PC-9 (cell line): ENCODE measurements around the gene SRSF7.

Experiments used
- CTCF ChIP-seq: fragments of 200-600 bp; sonication (generic); conservative IDR thresholded peaks from 2 replicates; pipeline ENCODE4 v1.6.1; 2017; ENCODE audit warnings: mixed run types, antibody characterized with exemption, mild to moderate bottlenecking, moderate library complexity
- EZH2 ChIP-seq: fragments of 200-600 bp; sonication (generic); IDR thresholded peaks from 2 replicates; pipeline ENCODE4 v1.8.0; 2017; ENCODE audit warnings: antibody characterized with exemption, low read depth

GRCh38 chr2:38750011-38750890, 910 bp downstream of the SRSF7 start:
- no peak for TF ChIP-seq EZH2
- TF ChIP-seq CTCF, result no peak
